Breast epithelium (tissue), 4 donors: Measurements from ENCODE around the gene NR2F2. TPM values are rescaled to one million over a fixed set of nuclear protein-coding genes. Genes with fewer than 3 reads are reported as not detected.

Source experiments
- DNase-seq, 2 donors: peaks; one replicate each; pipeline ENCODE4 v3.0.0-alpha.2; 2019; ENCODE audit warnings: low spot score in 2 of 2
- H3K27ac ChIP-seq, 2 donors: fragments of 200-600 bp; sonication (generic) in 1 of 2; one replicate each; pipeline ENCODE4 v1.5.1; 2016 to 2019; ENCODE audit warnings: mild to moderate bottlenecking in 1 of 2
- H3K27me3 ChIP-seq, 2 donors: fragments of 200-600 bp; sonication (generic) in 1 of 2; one replicate each; pipeline versions ENCODE4 v1.5.1 to v1.6.0; 2017 to 2019; ENCODE audit warnings: control low read depth in 1 of 2, mild to moderate bottlenecking in 1 of 2
- H3K36me3 ChIP-seq: fragments of 200-600 bp; one replicate; pipeline ENCODE4 v1.5.1; 2019
- H3K4me1 ChIP-seq, 2 donors: fragments of 200-600 bp; sonication (generic); one replicate each; pipeline ENCODE4 v1.5.1; 2016 to 2019; ENCODE audit warnings: control low read depth in 1 of 2
- H3K4me3 ChIP-seq, 3 donors: fragments of 200-600 bp; sonication (generic); 1 replicate in 2 of 3; 2 replicates in 1 of 3; pipeline ENCODE4 v1.5.1; 2016 to 2019; ENCODE audit warnings: mild to moderate bottlenecking in 3 of 3, moderate library complexity in 2 of 3
- H3K9me3 ChIP-seq, 2 donors: fragments of 200-600 bp; sonication (generic) in 1 of 2; one replicate each; pipeline ENCODE4 v1.5.1; 2016 to 2019; ENCODE audit warnings: control low read depth in 1 of 2
- POLR2A ChIP-seq: fragments of 450-650 bp; IDR thresholded peaks from one replicate; pipeline ENCODE4 v1.6.1; 2016; ENCODE audit warnings: antibody characterized with exemption, mild to moderate bottlenecking, moderate library complexity
- POLR2AphosphoS5 ChIP-seq, 3 donors: sonication (generic); formaldehyde crosslinking; IDR thresholded peaks; one replicate each; pipeline ENCODE4 v1.6.1; 2017; ENCODE audit warnings: antibody characterized with exemption in 3 of 3
- intact Hi-C: fragments of 100-400 bp; cut with DNase I; formaldehyde crosslinking; loops from one replicate; pipeline ENCODE4 v1.15.1; 2023; ENCODE audit warnings: low total_unique reads
- total RNA-seq, 3 donors: library from RNA; depleted of rRNA; stranded (reverse); fragments of >200 nt; gene quantifications; one replicate each; pipeline ENCODE4 v1.1.0, GENCODE V29; 2016
- TF ChIP-seq, protein P1 (sequence below), 3 donors: fragments of 450-650 bp; IDR thresholded peaks; one replicate each; pipeline ENCODE4 v1.5.1; 2016 to 2017; ENCODE audit warnings: antibody characterized with exemption in 3 of 3, mild to moderate bottlenecking in 3 of 3, moderate library complexity in 3 of 3

The NR2F2 gene
- total RNA-seq, 3 donors from 2014 or later = 13.2 to 22.9 (median 13.6) TPM

GRCh38 chr15:96338074-96338765 lies 7.7 kb downstream of the NR2F2 start:
- no peak for DNase-seq
- intact Hi-C loops = no loop called here
- Histone ChIP-seq H3K9me3 (no peaks in the 10 kb centered on the region), H3K4me1 (no peaks in the 10 kb centered on the region), H3K27ac (peak overlapping the region; percentile 93 to 95), H3K27me3 (no peaks in the 10 kb centered on the region), H3K36me3 (no peaks in the 10 kb centered on the region), H3K4me3 (peak overlapping the region; percentile 79 to 89 (median 80))
- TF ChIP-seq POLR2AphosphoS5 (IDR thresholded peaks at IDR 0.05) (no peak), POLR2A (no peak)
- TF ChIP-seq, protein P1, sequence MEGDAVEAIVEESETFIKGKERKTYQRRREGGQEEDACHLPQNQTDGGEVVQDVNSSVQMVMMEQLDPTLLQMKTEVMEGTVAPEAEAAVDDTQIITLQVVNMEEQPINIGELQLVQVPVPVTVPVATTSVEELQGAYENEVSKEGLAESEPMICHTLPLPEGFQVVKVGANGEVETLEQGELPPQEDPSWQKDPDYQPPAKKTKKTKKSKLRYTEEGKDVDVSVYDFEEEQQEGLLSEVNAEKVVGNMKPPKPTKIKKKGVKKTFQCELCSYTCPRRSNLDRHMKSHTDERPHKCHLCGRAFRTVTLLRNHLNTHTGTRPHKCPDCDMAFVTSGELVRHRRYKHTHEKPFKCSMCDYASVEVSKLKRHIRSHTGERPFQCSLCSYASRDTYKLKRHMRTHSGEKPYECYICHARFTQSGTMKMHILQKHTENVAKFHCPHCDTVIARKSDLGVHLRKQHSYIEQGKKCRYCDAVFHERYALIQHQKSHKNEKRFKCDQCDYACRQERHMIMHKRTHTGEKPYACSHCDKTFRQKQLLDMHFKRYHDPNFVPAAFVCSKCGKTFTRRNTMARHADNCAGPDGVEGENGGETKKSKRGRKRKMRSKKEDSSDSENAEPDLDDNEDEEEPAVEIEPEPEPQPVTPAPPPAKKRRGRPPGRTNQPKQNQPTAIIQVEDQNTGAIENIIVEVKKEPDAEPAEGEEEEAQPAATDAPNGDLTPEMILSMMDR (IDR thresholded peaks at IDR 0.05) = no peak

DNA sequence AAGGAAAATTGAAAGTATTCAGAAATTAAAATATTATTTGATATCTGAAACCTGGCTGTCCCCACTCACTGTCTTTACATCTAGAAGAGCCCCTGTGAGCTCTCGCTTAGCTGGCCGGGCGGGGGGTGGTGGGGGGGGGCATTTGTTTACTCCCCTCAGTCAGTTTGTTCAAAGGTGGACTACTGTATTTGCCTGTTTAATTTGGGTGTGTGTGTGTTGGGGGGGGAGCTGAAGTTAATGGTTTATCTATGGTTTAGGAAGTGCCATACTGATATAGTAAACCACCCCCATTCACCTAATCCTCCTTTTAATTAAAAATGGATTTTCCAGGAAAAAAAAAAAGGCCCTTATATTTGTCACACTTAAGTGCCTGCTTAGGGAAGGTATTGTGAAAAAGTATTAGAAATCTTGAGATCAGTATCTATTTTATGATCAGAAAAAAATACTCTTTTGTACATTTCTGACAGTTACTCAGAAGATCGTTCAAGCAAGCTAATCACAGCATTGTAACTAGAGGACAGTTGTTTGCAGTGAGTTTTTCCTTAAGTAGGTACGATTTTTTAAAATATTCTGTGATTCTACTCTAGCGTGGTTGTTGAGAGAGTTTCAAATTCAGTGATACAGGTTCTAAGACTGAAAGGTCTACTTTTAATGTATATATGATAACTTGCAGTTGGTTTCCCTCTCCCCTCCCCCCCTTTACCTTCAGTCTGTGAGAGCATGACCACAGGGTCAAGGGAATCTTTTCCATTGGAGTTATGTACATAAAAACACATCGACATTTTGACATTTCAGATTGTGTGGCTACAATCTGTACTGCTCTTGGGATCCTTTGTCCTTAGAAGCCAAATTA lies 8.5 kb downstream of the NR2F2 start:
- no peaks in the 10 kb centered on the region for H3K4me1 ChIP-seq
- H3K4me3 ChIP-seq = peak overlapping the region; percentile 79 to 89 (median 80)
- H3K27ac ChIP-seq = peak overlapping the region; percentile 93 to 95
- intact Hi-C loops = no loop called here
- no peaks in the 10 kb centered on the region for H3K36me3 ChIP-seq
- no peak for DNase-seq
- H3K27me3 ChIP-seq = no peaks in the 10 kb centered on the region
- H3K9me3 ChIP-seq = no peaks in the 10 kb centered on the region
- TF ChIP-seq POLR2A (no peak), POLR2AphosphoS5 (IDR thresholded peaks at IDR 0.05) (no peak)
- TF ChIP-seq, protein P1 (IDR thresholded peaks at IDR 0.05) = no peak

DNA sequence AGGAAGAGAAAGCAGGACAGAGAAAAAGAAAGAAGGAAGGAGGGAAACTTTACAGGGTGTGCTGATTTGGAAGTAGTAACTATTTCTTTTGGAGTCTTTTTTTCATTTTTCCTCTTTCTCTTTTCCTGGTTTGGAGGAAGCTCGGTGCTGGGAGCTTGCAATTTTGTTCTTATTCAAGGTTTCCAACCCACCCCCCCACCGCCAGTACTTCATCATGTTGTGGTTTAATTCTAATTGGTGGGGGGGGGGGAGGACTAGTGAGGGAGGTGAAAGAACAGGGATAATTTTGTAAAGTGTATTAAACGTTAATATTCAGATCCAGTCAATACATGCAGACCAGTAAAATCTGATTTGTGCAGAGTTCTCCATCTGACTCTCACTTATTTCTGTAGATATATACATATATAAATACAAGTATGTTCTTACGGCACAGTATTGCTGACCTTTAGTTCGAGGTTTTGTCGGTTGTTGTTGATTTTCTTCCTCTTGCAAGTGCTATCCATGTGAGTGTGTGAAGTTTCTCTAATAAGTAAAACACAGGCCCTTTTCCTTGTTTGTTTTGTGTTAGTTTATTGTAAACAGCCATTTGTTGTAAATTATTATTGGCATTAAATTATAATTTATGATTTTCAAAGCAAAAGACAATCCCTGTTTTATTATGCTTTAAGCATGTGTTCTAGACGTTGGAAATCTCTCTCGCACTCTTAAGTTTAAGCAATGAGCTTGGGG lies 9.3 kb downstream of the NR2F2 start:
- no peaks in the 10 kb centered on the region for H3K27me3 ChIP-seq

DNA sequence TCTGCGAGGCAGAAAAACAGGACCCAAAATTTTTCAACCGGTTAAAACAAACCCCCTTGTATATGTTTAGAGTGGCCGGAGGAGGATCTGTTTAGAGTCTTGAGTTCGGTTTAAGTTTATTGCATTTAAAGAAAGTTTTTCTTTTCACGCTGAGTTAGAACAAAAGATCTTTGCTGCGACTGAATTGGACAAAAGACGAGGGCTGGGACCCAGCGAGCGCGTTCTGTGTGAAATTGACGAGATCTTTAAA lies 9.8 kb downstream of the NR2F2 start:
- Histone ChIP-seq H3K27me3 (no peaks in the 10 kb centered on the region), H3K36me3 (no peaks in the 10 kb centered on the region), H3K4me1 (peaks cover 0 to 4% of the 10 kb centered on the region in 2 donors), H3K27ac (peak overlapping the region; percentile 93 to 95), H3K4me3 (peak overlapping the region; percentile 79 to 89 (median 80)), H3K9me3 (no peaks in the 10 kb centered on the region)
- no peak for DNase-seq
- TF ChIP-seq POLR2AphosphoS5 (IDR thresholded peaks at IDR 0.05) (no peak), POLR2A (no peak)
- TF ChIP-seq, protein P1 (IDR thresholded peaks at IDR 0.05) = no peak
- intact Hi-C loops = no loop called here

More for the DNA sequence above, 9.3 kb downstream of the NR2F2 start:
- intact Hi-C loops = no loop called here
- Histone ChIP-seq H3K27ac (peak overlapping the region; percentile 93 to 95), H3K9me3 (no peaks in the 10 kb centered on the region), H3K36me3 (no peaks in the 10 kb centered on the region), H3K4me3 (peak overlapping the region; percentile 79 to 89 (median 80)), H3K4me1 (peaks cover 0 to 2% of the 10 kb centered on the region in 2 donors)
- DNase-seq = no peak
- TF ChIP-seq POLR2A = no peak

- peak overlapping the region; percentile 93 to 95 for H3K27ac ChIP-seq
- H3K36me3 ChIP-seq = no peaks in the 10 kb centered on the region
- no peaks in the 10 kb centered on the region for H3K9me3 ChIP-seq
- peaks cover 0 to 4% of the 10 kb centered on the region in 2 donors for H3K4me1 ChIP-seq
- intact Hi-C loops = no loop called here
- H3K27me3 ChIP-seq = no peaks in the 10 kb centered on the region
- DNase-seq = peak in 1 of 2 donors; percentile 35
- peak overlapping the region; percentile 79 to 89 (median 80) for H3K4me3 ChIP-seq
- TF ChIP-seq, protein P1 (IDR thresholded peaks at IDR 0.05) = no peak
- TF ChIP-seq POLR2AphosphoS5 (IDR thresholded peaks at IDR 0.05) = peak in 1 of 3 donors; percentile 24
Measured at GRCh38 chr15:96340598-96341512, 10.4 kb downstream of the NR2F2 start.
